Measurements from ENCODE around the gene MAST4. TPM values are rescaled to one million over a fixed set of nuclear protein-coding genes. Genes with fewer than 3 reads are reported as not detected.

Gene MAST4
- total and polyA plus RNA-seq, 2 donors from 2014 or later, result 27.3 to 31.4 TPM

- Histone ChIP-seq H3K27ac (ENCODE audit: low read depth in 2 of 2, low read length in 2 of 2) (no peak overlapping the region), H3K27me3 (ENCODE audit: control insufficient read depth, insufficient read depth, low read length) (no peaks in the 10 kb centered on the region), H3K36me3 (ENCODE audit: control insufficient read depth in 2 of 3, insufficient read depth in 3 of 3, low read length in 3 of 3) (no peaks in the 10 kb centered on the region), H3K4me1 (ENCODE audit: control insufficient read depth in 2 of 3, insufficient read depth in 2 of 3, low read depth in 1 of 3, low read length in 3 of 3) (peaks cover 0 to 2% (median 0%) of the 10 kb centered on the region in 3 donors), H3K4me3 (ENCODE audit: low read length in 3 of 3) (no peak overlapping the region), H3K9me3 (ENCODE audit: control insufficient read depth in 2 of 3, insufficient read depth in 1 of 3, low read length in 3 of 3) (peaks cover 0 to 8% (median 4%) of the 10 kb centered on the region in 3 donors), H3K9ac (ENCODE audit: low read length in 3 of 3) (no peak overlapping the region)
- no peak for TF ChIP-seq CTCF (IDR thresholded peaks at IDR 0.05; ENCODE audit: borderline replicate concordance, extremely low read depth, insufficient read depth)
- intact Hi-C loops (cut with DNase I), result no loop called here
- FAIRE-seq, result no peak
- no peak for DNase-seq
Observed at GRCh38 chr5:66713998-66714397, 117.8 kb downstream of the MAST4 start.

- no peak for TF ChIP-seq CTCF (IDR thresholded peaks at IDR 0.05; ENCODE audit: borderline replicate concordance, extremely low read depth, insufficient read depth)
- no peak for FAIRE-seq
- Histone ChIP-seq H3K9ac (ENCODE audit: low read length in 3 of 3) (no peak overlapping the region), H3K4me1 (ENCODE audit: control insufficient read depth in 2 of 3, insufficient read depth in 2 of 3, low read depth in 1 of 3, low read length in 3 of 3) (peaks cover 0 to 2% (median 0%) of the 10 kb centered on the region in 3 donors), H3K36me3 (ENCODE audit: control insufficient read depth in 2 of 3, insufficient read depth in 3 of 3, low read length in 3 of 3) (peaks cover 0 to 5% (median 0%) of the 10 kb centered on the region in 3 donors), H3K27me3 (ENCODE audit: control insufficient read depth, insufficient read depth, low read length) (no peaks in the 10 kb centered on the region), H3K4me3 (ENCODE audit: low read length in 3 of 3) (no peak overlapping the region), H3K27ac (ENCODE audit: low read depth in 2 of 2, low read length in 2 of 2) (peak overlapping the region in 1 of 2 donors; percentile 10), H3K9me3 (ENCODE audit: control insufficient read depth in 2 of 3, insufficient read depth in 1 of 3, low read length in 3 of 3) (no peaks in the 10 kb centered on the region)
- intact Hi-C loops (cut with DNase I), result no loop called here
- DNase-seq, result peak in 3 of 5 donors; percentile 43 to 86 (median 60)
Observed at GRCh38 chr5:66717455-66718373, 121.5 kb downstream of the MAST4 start.

- TF ChIP-seq CTCF (IDR thresholded peaks at IDR 0.05; ENCODE audit: borderline replicate concordance, extremely low read depth, insufficient read depth), result no peak
- Histone ChIP-seq H3K27me3 (ENCODE audit: control insufficient read depth, insufficient read depth, low read length) (no peaks in the 10 kb centered on the region), H3K36me3 (ENCODE audit: control insufficient read depth in 2 of 3, insufficient read depth in 3 of 3, low read length in 3 of 3) (peaks cover 0 to 5% (median 0%) of the 10 kb centered on the region in 3 donors), H3K9ac (ENCODE audit: low read length in 3 of 3) (no peak overlapping the region), H3K9me3 (ENCODE audit: control insufficient read depth in 2 of 3, insufficient read depth in 1 of 3, low read length in 3 of 3) (no peaks in the 10 kb centered on the region), H3K4me3 (ENCODE audit: low read length in 3 of 3) (no peak overlapping the region), H3K27ac (ENCODE audit: low read depth in 2 of 2, low read length in 2 of 2) (no peak overlapping the region), H3K4me1 (ENCODE audit: control insufficient read depth in 2 of 3, insufficient read depth in 2 of 3, low read depth in 1 of 3, low read length in 3 of 3) (peaks cover 0 to 2% (median 0%) of the 10 kb centered on the region in 3 donors)
- intact Hi-C loops (cut with DNase I), result no loop called here
- FAIRE-seq (no peak), DNase-seq (no peak)
Observed at GRCh38 chr5:66718374-66719002, 122.3 kb downstream of the MAST4 start.
